Fibroblast of the aortic adventitia (primary cell): Measurements from ENCODE around the gene THADA. TPM values are rescaled to one million over a fixed set of nuclear protein-coding genes. Genes with fewer than 3 reads are reported as not detected.
A peak's percentile ranks its signal among the peaks of the same experiment; 100 is the strongest.

ENCODE experiments used
- DNase-seq: peaks from one replicate; pipeline ENCODE4 v3.0.0-alpha.2; 2010; ENCODE audit warnings: low read depth
- H3K4me3 ChIP-seq: 2 replicates; pipeline ENCODE4 v1.5.1; 2011; ENCODE audit warnings: low read depth, mild to moderate bottlenecking, control low read depth, low read length, moderate library complexity
- CTCF ChIP-seq: IDR thresholded peaks from 2 replicates; pipeline ENCODE4 v1.5.1; 2011; ENCODE audit warnings: mild to moderate bottlenecking, low read length, control low read depth, inconsistent platforms; ENCODE audit not compliant: insufficient read depth
- total RNA-seq: library from RNA; depleted of rRNA; stranded (reverse); fragments of >200 nt; gene quantifications from 2 replicates; pipeline ENCODE4 v1.2.3, GENCODE V29; 2012; ENCODE audit warnings: low replicate concordance

The THADA gene
- total RNA-seq, 1 donor: 34.6 TPM

GRCh38 chr2:43473767-43474166, 122.1 kb downstream of the THADA start:
- H3K4me3 ChIP-seq: no peak overlapping the region
- DNase-seq: no peak
- TF ChIP-seq CTCF: no peak

GRCh38 chr2:43472527-43473194, 123.2 kb downstream of the THADA start:
- no peak for DNase-seq
- TF ChIP-seq CTCF: no peak
- H3K4me3 ChIP-seq: no peak overlapping the region

- DNase-seq: no peak
- H3K4me3 ChIP-seq: no peak overlapping the region
- TF ChIP-seq CTCF: no peak
Observed at GRCh38 chr2:43469713-43470112, 126.1 kb downstream of the THADA start.

- no peak for DNase-seq
- H3K4me3 ChIP-seq: no peak overlapping the region
- TF ChIP-seq CTCF: no peak
Observed at GRCh38 chr2:43469094-43469493, 126.7 kb downstream of the THADA start.

GRCh38 chr2:43467891-43468290, 127.9 kb downstream of the THADA start:
- H3K4me3 ChIP-seq: no peak overlapping the region
- no peak for TF ChIP-seq CTCF
- DNase-seq: peak; percentile 80

- DNase-seq: no peak
- TF ChIP-seq CTCF: no peak
- H3K4me3 ChIP-seq: no peak overlapping the region
Observed at GRCh38 chr2:43465234-43465633, 130.6 kb downstream of the THADA start.

GRCh38 chr2:43464590-43464989, 131.2 kb downstream of the THADA start:
- H3K4me3 ChIP-seq: no peak overlapping the region
- peak; percentile 83 for DNase-seq
- peak; percentile 32 for TF ChIP-seq CTCF
